Middle frontal gyrus (tissue), 1 donor: ENCODE data around the gene EPB41.
A peak's percentile ranks its signal among the peaks of the same experiment; 100 is the strongest.
"Not testable (repeated sequence)": the region's sequence is repeated elsewhere in the genome, so short reads cannot be mapped to it uniquely, and the experiment has no call there.

Experiments
- DNase-seq: peaks from one replicate; pipeline ENCODE4 v3.0.0-alpha.2; 2015; ENCODE audit warnings: low spot score; ENCODE audit errors: extremely low spot score

Gene EPB41

DNA sequence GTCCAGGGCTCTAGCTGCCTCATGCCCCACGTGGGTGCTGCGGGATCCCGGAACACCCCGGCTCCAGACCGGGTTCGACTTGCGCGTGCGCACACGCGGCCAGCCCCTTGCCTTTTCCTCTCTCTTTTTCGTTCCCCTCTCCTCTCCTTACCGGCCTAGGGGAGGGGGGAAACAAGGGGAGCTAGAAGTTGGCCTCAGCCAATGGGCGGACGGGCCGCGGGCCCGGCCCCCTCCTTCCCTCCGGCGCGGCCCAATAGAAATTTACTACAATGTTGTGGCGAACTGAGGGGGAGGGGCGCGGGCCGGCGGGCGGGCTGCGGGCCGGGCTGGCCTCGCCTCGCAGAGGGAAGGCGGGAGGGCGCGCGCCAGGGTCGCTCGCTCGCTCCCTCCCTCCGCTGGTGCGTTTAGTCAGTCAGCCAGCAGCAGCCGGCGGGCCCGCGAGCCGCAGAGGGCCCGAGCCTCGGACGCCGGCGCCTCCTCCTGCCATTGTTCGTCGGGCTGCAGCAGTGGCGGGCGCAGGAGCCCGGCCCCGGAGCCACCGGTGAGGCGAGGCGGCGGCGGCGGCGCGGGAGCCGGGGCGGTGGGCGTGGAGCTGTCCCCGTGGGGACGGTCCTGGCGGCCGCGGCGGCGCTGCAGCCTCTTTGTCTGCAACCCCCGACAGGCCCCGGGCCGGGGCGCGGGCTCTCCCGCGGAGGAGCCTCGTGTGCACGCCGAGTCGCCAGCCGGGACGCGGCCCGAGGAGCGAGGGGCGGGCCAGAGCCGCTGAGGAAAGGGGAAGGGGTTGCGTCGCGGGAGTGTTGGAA lies at the start of gene EPB41:
Gene EPB41, plus strand, starts transcription at position 342 of the 803 bp plus-strand sequence. CDS start 72,869 bp downstream, outside the sequence.
- DNase-seq = peak; percentile 57

- no peak for DNase-seq
Measured at GRCh38 chr1:28864695-28865094, 49.7 kb upstream of the EPB41 start.

DNA sequence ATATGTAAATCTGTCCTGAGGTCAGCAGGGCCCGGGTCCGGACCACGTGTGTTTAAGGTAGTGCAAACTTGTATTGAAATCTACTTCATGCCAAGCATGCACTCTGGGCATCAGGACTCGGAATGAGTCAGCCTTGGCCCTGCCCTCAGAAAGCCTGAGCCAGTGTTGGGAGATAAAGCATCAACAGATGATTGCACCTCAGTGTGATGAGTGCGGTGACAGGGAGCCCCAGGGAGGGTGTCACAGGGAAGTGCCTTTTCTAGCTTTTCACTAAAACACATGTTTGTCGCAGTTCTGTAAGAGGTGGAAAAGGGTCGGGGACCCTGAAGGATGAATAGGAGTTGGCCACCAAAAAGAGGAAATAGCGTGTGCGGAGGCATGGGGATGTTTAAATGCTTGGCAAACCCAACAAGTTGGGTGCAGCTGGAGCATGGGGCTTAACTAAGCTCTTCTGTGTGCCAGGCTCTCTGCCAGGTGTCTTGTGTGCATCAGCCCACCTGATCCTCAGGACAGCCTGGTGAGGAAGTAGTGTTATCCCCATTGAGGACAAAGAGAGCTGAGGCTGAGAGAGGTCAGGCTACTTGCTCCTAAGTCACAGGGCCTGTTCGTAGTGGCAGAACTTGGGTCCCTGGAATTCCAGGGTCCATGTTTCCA lies 48.2 kb upstream of the EPB41 start:
- DNase-seq = no peak

DNA sequence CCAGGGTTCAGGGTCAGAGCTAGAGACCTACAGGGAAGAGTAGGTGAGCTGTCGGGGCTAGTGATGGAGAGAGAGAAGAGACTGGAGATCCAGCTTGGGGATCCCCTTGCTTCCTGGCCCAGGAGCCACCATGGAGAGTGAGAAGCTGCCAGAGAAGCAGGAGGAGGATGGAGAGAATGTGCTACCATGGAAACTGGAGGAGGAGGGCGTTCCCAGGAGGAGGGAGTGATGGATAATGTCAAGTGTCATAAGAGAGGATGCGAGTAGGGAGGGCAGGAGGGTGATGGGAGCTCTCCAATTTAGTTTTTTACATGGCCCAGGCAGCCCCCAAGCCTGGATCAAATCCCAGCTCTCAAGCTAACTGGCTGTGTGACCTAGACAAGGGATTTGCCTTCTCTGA lies 46.5 kb upstream of the EPB41 start:
- DNase-seq = no peak

- no peak for DNase-seq
Measured at GRCh38 chr1:28869952-28870351, 44.4 kb upstream of the EPB41 start.

DNA sequence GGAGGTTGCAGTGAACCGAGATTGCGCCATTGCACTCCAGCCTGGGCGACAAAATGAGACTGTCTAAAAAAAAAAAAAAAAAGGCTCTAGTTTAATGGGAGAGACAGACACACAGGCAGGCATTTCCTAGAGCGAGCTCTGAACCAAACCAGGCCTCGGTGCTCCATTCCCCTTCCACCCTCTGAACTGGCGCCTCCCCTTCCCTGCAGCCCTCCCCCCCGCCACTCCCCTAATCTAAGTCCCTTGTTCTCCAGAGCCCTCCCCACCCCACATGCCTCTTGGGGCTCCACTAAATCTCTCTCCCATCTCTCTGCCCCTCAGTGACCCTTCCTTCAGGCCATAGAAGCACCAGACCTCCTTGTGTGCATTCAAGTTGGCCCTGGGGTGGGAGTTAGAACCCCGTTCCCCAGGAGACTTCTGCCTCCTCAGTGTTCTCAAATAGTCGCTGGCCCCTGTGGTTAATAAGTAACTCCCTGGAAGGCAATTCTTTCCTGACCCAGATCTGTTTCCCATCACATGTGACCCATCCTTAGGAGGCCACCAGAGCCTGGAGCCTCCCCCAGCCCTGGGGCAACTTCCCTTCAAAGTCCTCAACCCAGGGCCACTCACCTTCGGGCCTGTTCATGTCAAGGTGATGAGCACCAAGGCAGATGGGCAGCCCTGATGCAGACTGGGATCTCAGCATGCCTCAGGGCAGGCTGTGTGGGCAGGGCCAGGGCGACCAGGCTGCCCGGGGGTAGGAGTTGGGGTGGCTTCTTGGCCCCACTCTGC lies 42.6 kb upstream of the EPB41 start:
- no peak for DNase-seq

- not testable (repeated sequence) for DNase-seq
Measured at GRCh38 chr1:28875134-28875533, 39.2 kb upstream of the EPB41 start.

GRCh38 chr1:28877132-28877781 lies 37.1 kb upstream of the EPB41 start:
- DNase-seq = peak; percentile 69

DNA sequence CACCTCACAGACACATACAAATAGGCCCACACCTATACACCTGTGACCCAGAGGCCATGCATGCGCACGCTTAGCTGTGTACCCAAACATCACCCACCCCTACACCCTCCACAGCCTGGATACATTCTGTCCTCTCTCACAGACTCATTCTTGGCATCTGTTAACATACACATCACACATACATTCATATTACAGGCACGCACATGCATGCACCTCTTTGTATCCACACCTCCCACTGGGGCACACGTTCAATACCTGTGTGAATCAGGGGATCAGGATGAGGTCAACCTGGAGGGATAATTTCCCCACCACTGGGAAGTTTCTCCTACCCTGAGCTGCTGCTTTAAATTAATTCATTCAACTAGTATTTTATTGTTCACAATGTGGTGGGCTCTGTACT lies 35.6 kb upstream of the EPB41 start:
- DNase-seq = no peak

GRCh38 chr1:28882009-28882628 lies 32.2 kb upstream of the EPB41 start:
- peak; percentile 59 for DNase-seq

DNA sequence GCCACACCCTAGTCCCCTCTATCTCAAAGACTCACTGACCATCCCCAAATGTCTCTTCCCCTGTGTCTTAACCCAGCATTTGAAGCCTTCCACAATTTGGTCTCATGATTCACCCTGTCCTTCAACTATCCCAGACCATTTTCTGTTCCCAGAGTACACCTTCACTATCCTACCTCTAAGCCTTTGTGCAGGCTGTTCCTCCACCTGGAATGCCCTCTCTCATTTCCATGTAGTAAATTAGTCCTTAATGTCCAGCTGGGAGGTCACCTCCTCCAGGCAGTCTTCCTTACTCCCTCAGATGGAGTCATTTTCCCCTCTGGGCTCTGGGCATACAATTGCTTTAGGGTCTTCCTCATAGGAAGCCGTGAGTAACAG lies 31.1 kb upstream of the EPB41 start:
- no peak for DNase-seq

- no peak for DNase-seq
Measured at GRCh38 chr1:28885472-28885877, 28.9 kb upstream of the EPB41 start.

- DNase-seq = no peak
Measured at GRCh38 chr1:28885977-28886730, 28.2 kb upstream of the EPB41 start.

GRCh38 chr1:28886731-28887418 lies 27.5 kb upstream of the EPB41 start:
- no peak for DNase-seq

GRCh38 chr1:28887419-28887834 lies 26.9 kb upstream of the EPB41 start:
- no peak for DNase-seq

DNA sequence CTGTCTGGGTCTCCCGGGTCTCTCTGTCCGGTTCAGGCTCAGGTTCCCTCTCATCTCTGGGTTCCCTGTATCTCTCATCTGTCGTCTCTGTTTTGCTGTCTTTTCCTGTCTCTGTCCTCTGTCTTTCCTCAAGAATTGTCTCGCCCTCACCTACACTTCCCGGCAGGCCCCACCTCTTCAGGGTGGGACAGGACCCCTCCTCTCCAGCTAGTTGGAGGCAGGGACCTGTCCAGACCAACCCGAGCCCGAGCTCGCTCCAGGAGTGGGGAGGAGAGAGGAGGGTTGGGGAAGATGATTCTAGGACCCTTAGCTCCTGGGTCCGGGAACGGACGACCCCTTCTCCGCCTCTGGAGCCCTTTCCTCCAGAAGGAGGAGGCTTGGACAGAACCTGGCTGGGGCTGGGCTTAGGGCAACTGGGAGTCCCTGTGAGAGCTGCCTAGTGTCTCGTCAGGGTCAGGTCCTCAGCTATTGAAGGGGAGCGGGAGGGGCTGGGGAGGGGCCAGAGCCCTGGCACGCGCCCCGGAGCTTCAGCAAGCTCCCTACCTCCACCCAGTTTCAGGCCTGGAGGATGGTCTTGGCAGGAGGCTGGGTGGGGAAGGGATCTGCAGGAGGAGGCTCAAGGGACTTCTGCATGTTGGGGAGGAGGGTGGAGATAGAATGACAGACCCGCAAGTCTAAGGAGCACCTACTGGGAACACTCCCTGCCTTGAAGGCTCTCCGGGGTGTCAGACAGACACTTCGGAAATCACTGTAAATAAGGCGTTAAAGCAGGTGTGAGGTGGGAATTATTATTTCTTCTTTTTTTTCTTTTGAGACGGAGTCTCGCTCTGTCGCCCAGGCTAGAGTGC lies 26.3 kb upstream of the EPB41 start:
- DNase-seq = no peak

DNA sequence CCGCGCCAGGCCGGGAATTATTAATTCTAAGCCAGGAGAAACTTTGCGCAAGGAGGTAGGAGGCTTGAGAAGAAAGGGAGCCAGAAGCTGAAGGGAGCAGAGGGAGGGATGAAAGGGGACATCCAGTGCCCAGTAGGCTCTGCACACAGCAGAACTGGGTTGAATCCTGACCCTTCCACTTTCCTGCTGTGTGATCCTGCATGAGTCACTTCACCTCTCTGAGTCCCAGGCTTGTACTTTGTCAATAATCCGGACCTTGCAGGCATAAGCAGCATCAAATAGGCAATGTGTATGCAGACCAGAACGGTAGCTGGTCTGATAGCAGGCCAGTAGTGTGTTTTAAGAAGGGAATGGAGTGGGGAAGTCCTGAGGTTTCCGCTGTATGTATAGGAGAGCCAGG lies 25.5 kb upstream of the EPB41 start:
- DNase-seq = no peak

DNA sequence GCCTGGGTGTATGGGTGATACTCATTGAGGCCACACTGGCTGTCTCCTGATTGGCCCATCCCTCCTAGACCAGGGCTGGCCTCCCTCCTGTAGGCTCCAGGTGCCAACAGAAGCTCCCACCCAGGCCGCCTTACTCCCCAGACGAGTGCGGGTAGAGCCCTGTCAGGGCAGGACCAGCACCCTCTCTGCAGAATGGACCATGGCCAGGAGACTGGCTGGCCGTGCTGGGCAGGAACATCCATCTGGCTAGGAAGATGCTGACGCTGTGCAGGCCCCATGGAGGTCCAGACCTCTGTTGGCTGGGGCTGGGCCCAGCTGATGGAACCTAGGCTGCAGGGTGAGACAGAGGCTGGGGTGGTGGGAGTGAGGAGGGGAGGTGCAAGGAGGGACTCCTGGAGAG lies 25.0 kb upstream of the EPB41 start:
- no peak for DNase-seq

- DNase-seq = no peak
Measured at GRCh38 chr1:28890435-28890834, 23.9 kb upstream of the EPB41 start.
